HG02852 (cell line): ENCODE data around the gene MT4.
"Not testable (repeated sequence)": the region's sequence is repeated elsewhere in the genome, so short reads cannot be mapped to it uniquely, and the experiment has no call there.

Source experiments
- ATAC-seq: cut with Tn5 transposase; IDR thresholded peaks from one replicate; pipeline ENCODE4 v1.9.1; 2021; ENCODE audit warnings: mild to moderate bottlenecking, moderate library complexity; ENCODE audit not compliant: unreplicated experiment

MT4 gene

GRCh38 chr16:56558024-56558747, 6.7 kb upstream of the MT4 start:
- ATAC-seq: no peak

- ATAC-seq: no peak
These were observed 5.8 kb upstream of the MT4 start for GRCh38 chr16:56559109-56559508.

GRCh38 chr16:56560447-56560846, 4.4 kb upstream of the MT4 start:
- ATAC-seq: no peak

GRCh38 chr16:56561126-56561525, 3.7 kb upstream of the MT4 start:
- ATAC-seq: no peak

GRCh38 chr16:56569971-56570370, 5.1 kb downstream of the MT4 start:
- ATAC-seq: no peak

GRCh38 chr16:56571525-56571924, 6.7 kb downstream of the MT4 start:
- ATAC-seq: no peak

- no peak for ATAC-seq
These were observed 9.8 kb downstream of the MT4 start for GRCh38 chr16:56574625-56575024.

- peak; percentile 91 for ATAC-seq
These were observed 11.9 kb downstream of the MT4 start for GRCh38 chr16:56576585-56577299.

GRCh38 chr16:56577300-56577625, 12.4 kb downstream of the MT4 start:
- no peak for ATAC-seq

- no peak for ATAC-seq
These were observed 15.6 kb downstream of the MT4 start for GRCh38 chr16:56580391-56581048.

- not testable (repeated sequence) for ATAC-seq
These were observed 18.0 kb downstream of the MT4 start for GRCh38 chr16:56582911-56583310.

- no peak for ATAC-seq
These were observed 18.7 kb downstream of the MT4 start for GRCh38 chr16:56583351-56584168.

- ATAC-seq: no peak
These were observed 19.4 kb downstream of the MT4 start for GRCh38 chr16:56584276-56584675.

- ATAC-seq: no peak
These were observed 23.9 kb downstream of the MT4 start for GRCh38 chr16:56588781-56589140.

- no peak for ATAC-seq
These were observed 24.5 kb downstream of the MT4 start, which contains the start of gene MT3 for GRCh38 chr16:56589141-56590039. TSS of gene MT3 (plus strand) at chr16:56589528. CDS start at chr16:56589591, 63 bp downstream.

- ATAC-seq: no peak
These were observed 26.6 kb downstream of the MT4 start for GRCh38 chr16:56591377-56592060.

GRCh38 chr16:56593573-56594291, 28.9 kb downstream of the MT4 start:
- no peak for ATAC-seq

- ATAC-seq: no peak
These were observed 29.4 kb downstream of the MT4 start for GRCh38 chr16:56594292-56594619.

GRCh38 chr16:56600398-56600999, 35.6 kb downstream of the MT4 start:
- no peak for ATAC-seq
